Smooth muscle cell of bladder (primary cell): ENCODE measurements around the gene OR4C45. TPM values are rescaled to one million over a fixed set of nuclear protein-coding genes. Genes with fewer than 3 reads are reported as not detected.

Experiments
- total RNA-seq: library from RNA; depleted of rRNA; stranded (reverse); fragments of >200 nt; gene quantifications from 2 replicates; pipeline ENCODE4 v1.2.3, GENCODE V29; 2014

Gene OR4C45
- not detected in 2 replicates for total RNA-seq

GRCh38 chr11:50032574-50032973, at the start of gene OR4C45:
TSS of gene OR4C45 (plus strand) at chr11:50032874.

Other genes with a start within 250 kb of the OR4C45 start
- gene OR4C13, start 80.5 kb upstream of the OR4C45 start, total RNA-seq, result not detected in 2 replicates
- gene OR4C12, start 50.3 kb upstream of the OR4C45 start, total RNA-seq, result not detected in 2 replicates